Activated CD4-positive, alpha-beta memory T cell treated with anti-CD3 and anti-CD28 coated beads for 36 hours (primary cell): ENCODE data around the gene RNF214. TPM values are rescaled to one million over a fixed set of nuclear protein-coding genes. Genes with fewer than 3 reads are reported as not detected.

Source experiments
- CTCF ChIA-PET: fragments of 350-600 bp; sonication (Branson Sonifier 250); formaldehyde crosslinking; loops from one replicate; lab custom pipeline; 2021; ENCODE audit warnings: antibody characterized with exemption, inconsistent platforms; lab: Charles Lee
- POLR2A ChIA-PET: fragments of 350-600 bp; sonication (Branson Sonifier 250); formaldehyde crosslinking; loops from one replicate; lab custom pipeline; 2021; ENCODE audit warnings: antibody characterized with exemption; lab: Charles Lee
- DNase-seq: peaks from one replicate; pipeline ENCODE4 v3.0.0-alpha.2; 2020
- H3K27ac Mint-ChIP-seq: one replicate; pipeline ENCODE4 v1.8.0; 2021; ENCODE audit warnings: mixed read lengths
- H3K27me3 Mint-ChIP-seq: one replicate; pipeline ENCODE4 v1.8.0; 2021; ENCODE audit warnings: mixed read lengths
- H3K36me3 Mint-ChIP-seq: one replicate; pipeline ENCODE4 v1.8.0; 2021; ENCODE audit warnings: mixed read lengths
- H3K4me1 Mint-ChIP-seq: one replicate; pipeline ENCODE4 v1.8.0; 2021; ENCODE audit warnings: low read depth, mixed read lengths
- H3K4me3 Mint-ChIP-seq: one replicate; pipeline ENCODE4 v1.8.0; 2021; ENCODE audit warnings: mild to moderate bottlenecking, mixed read lengths
- H3K9me3 Mint-ChIP-seq: one replicate; pipeline ENCODE4 v1.8.0; 2021; ENCODE audit warnings: mixed read lengths
- intact Hi-C: fragments of 100-400 bp; cut with micrococcal nuclease; formaldehyde crosslinking; loops from one replicate; pipeline ENCODE4 v1.15.1; 2023
- total RNA-seq, 2 experiments: library from RNA; stranded (reverse); gene quantifications; one replicate each; pipeline ENCODE4 v1.2.3, GENCODE V29; 2021

Gene RNF214
- total RNA-seq, 2 experiments from 2014 or later, result 16.9 to 18.3 TPM

GRCh38 chr11:117279711-117280376 lies 47.4 kb downstream of the RNF214 start:
- H3K9me3 Mint-ChIP-seq, result no peaks in the 10 kb centered on the region
- H3K36me3 Mint-ChIP-seq, result peaks cover 27% of the 10 kb centered on the region
- ChIA-PET POLR2A (no interaction called here), CTCF (interaction anchor here (1.0 kb wide), 1 partner anchor 49 kb away, joined by 3 read pairs; no protein-coding TSS in a partner anchor)
- H3K27ac Mint-ChIP-seq, result peak overlapping the region; percentile 76
- peaks cover 46% of the 10 kb centered on the region for H3K4me1 Mint-ChIP-seq
- no peak for DNase-seq
- H3K27me3 Mint-ChIP-seq, result no peaks in the 10 kb centered on the region
- intact Hi-C loops, result no loop called here
- H3K4me3 Mint-ChIP-seq, result no peak overlapping the region

- peak overlapping the region; percentile 30 for H3K27ac Mint-ChIP-seq
- H3K9me3 Mint-ChIP-seq, result no peaks in the 10 kb centered on the region
- ChIA-PET CTCF (no interaction called here), POLR2A (no interaction called here)
- H3K27me3 Mint-ChIP-seq, result no peaks in the 10 kb centered on the region
- H3K4me3 Mint-ChIP-seq, result no peak overlapping the region
- H3K4me1 Mint-ChIP-seq, result peaks cover 35% of the 10 kb centered on the region
- peaks cover 33% of the 10 kb centered on the region for H3K36me3 Mint-ChIP-seq
- intact Hi-C loops, result no loop called here
- DNase-seq, result no peak
Observed at GRCh38 chr11:117281159-117281558, 48.7 kb downstream of the RNF214 start.

- CTCF ChIA-PET, result no interaction called here
- no peak overlapping the region for H3K27ac Mint-ChIP-seq
- no peaks in the 10 kb centered on the region for H3K9me3 Mint-ChIP-seq
- peaks cover 37% of the 10 kb centered on the region for H3K36me3 Mint-ChIP-seq
- no peak overlapping the region for H3K4me3 Mint-ChIP-seq
- H3K27me3 Mint-ChIP-seq, result no peaks in the 10 kb centered on the region
- peaks cover 35% of the 10 kb centered on the region for H3K4me1 Mint-ChIP-seq
- no peak for DNase-seq
- intact Hi-C loops, result no loop called here
- POLR2A ChIA-PET, result interaction anchor here (1.4 kb wide), 1 partner anchor 10 kb away, joined by 4 read pairs; no protein-coding TSS in a partner anchor
Observed at GRCh38 chr11:117281869-117282268, 49.4 kb downstream of the RNF214 start.

- ChIA-PET POLR2A (interaction anchor here (0.6 to 1.4 kb wide), 3 partner anchors 11 to 464 kb away, joined by 3 to 4 read pairs (median 3); no protein-coding TSS in a partner anchor), CTCF (interaction anchor here (0.6 kb wide), 1 partner anchor 551 kb away, joined by 4 read pairs; no protein-coding TSS in a partner anchor)
- Mint-ChIP-seq H3K36me3 (peaks cover 37% of the 10 kb centered on the region), H3K4me3 (no peak overlapping the region), H3K9me3 (no peaks in the 10 kb centered on the region), H3K27me3 (no peaks in the 10 kb centered on the region), H3K4me1 (peaks cover 36% of the 10 kb centered on the region), H3K27ac (no peak overlapping the region)
- intact Hi-C loops, result no loop called here
- no peak for DNase-seq
Observed at GRCh38 chr11:117282956-117283355, 50.5 kb downstream of the RNF214 start.

- no peaks in the 10 kb centered on the region for H3K27me3 Mint-ChIP-seq
- CTCF ChIA-PET, result no interaction called here
- POLR2A ChIA-PET, result no interaction called here
- peaks cover 31% of the 10 kb centered on the region for H3K4me1 Mint-ChIP-seq
- peaks cover 42% of the 10 kb centered on the region for H3K36me3 Mint-ChIP-seq
- no peak overlapping the region for H3K4me3 Mint-ChIP-seq
- DNase-seq, result no peak
- no peak overlapping the region for H3K27ac Mint-ChIP-seq
- no peaks in the 10 kb centered on the region for H3K9me3 Mint-ChIP-seq
- intact Hi-C loops, result no loop called here
Observed at GRCh38 chr11:117284053-117284452, 51.6 kb downstream of the RNF214 start.

GRCh38 chr11:117286588-117286987 lies 54.1 kb downstream of the RNF214 start:
- Mint-ChIP-seq H3K36me3 (peaks cover 31% of the 10 kb centered on the region), H3K4me3 (no peak overlapping the region), H3K9me3 (no peaks in the 10 kb centered on the region), H3K4me1 (peaks cover 11% of the 10 kb centered on the region), H3K27me3 (no peaks in the 10 kb centered on the region), H3K27ac (no peak overlapping the region)
- DNase-seq, result no peak
- ChIA-PET CTCF (no interaction called here), POLR2A (no interaction called here)
- intact Hi-C loops, result no loop called here

GRCh38 chr11:117287668-117288067 lies 55.2 kb downstream of the RNF214 start:
- CTCF ChIA-PET, result no interaction called here
- Mint-ChIP-seq H3K27ac (no peak overlapping the region), H3K27me3 (no peaks in the 10 kb centered on the region), H3K4me3 (no peak overlapping the region), H3K4me1 (peaks cover 3% of the 10 kb centered on the region), H3K36me3 (peaks cover 25% of the 10 kb centered on the region), H3K9me3 (no peaks in the 10 kb centered on the region)
- no peak for DNase-seq
- POLR2A ChIA-PET, result no interaction called here
- intact Hi-C loops, result no loop called here

GRCh38 chr11:117289795-117290194 lies 57.3 kb downstream of the RNF214 start:
- DNase-seq, result no peak
- Mint-ChIP-seq H3K27ac (no peak overlapping the region), H3K27me3 (no peaks in the 10 kb centered on the region), H3K36me3 (peaks cover 16% of the 10 kb centered on the region), H3K9me3 (no peaks in the 10 kb centered on the region), H3K4me1 (peaks cover 3% of the 10 kb centered on the region), H3K4me3 (no peak overlapping the region)
- CTCF ChIA-PET, result no interaction called here
- intact Hi-C loops, result no loop called here
- POLR2A ChIA-PET, result no interaction called here

- ChIA-PET POLR2A (no interaction called here), CTCF (no interaction called here)
- Mint-ChIP-seq H3K4me1 (peaks cover 3% of the 10 kb centered on the region), H3K9me3 (no peaks in the 10 kb centered on the region), H3K36me3 (peaks cover 10% of the 10 kb centered on the region), H3K27ac (no peak within 1 kb of the TSS), H3K27me3 (no peaks in the 10 kb centered on the region), H3K4me3 (no peak within 1 kb of the TSS)
- intact Hi-C loops, result no loop called here
- no peak for DNase-seq
Observed at GRCh38 chr11:117290809-117291396, 58.4 kb downstream of the RNF214 start, which contains the start of gene BACE1-AS. Gene BACE1-AS, plus strand, starts transcription at chr11:117291346.

GRCh38 chr11:117292616-117293015 lies 60.1 kb downstream of the RNF214 start:
- intact Hi-C loops, result no loop called here
- Mint-ChIP-seq H3K27me3 (no peaks in the 10 kb centered on the region), H3K36me3 (peaks cover 6% of the 10 kb centered on the region), H3K4me3 (no peak overlapping the region), H3K27ac (no peak overlapping the region), H3K9me3 (no peaks in the 10 kb centered on the region), H3K4me1 (no peaks in the 10 kb centered on the region)
- POLR2A ChIA-PET, result no interaction called here
- CTCF ChIA-PET, result no interaction called here
- no peak for DNase-seq

GRCh38 chr11:117295438-117296137 lies 63.1 kb downstream of the RNF214 start:
- CTCF ChIA-PET, result no interaction called here
- intact Hi-C loops, result no loop called here
- Mint-ChIP-seq H3K4me3 (no peak overlapping the region), H3K27me3 (no peaks in the 10 kb centered on the region), H3K27ac (no peak overlapping the region), H3K36me3 (peaks cover 1% of the 10 kb centered on the region), H3K9me3 (no peaks in the 10 kb centered on the region), H3K4me1 (peaks cover under 1% of the 10 kb centered on the region)
- POLR2A ChIA-PET, result no interaction called here
- no peak for DNase-seq

GRCh38 chr11:117296881-117297280 lies 64.4 kb downstream of the RNF214 start:
- Mint-ChIP-seq H3K27ac (no peak overlapping the region), H3K9me3 (no peaks in the 10 kb centered on the region), H3K27me3 (no peaks in the 10 kb centered on the region), H3K36me3 (peaks cover 1% of the 10 kb centered on the region), H3K4me3 (no peak overlapping the region), H3K4me1 (peaks cover 6% of the 10 kb centered on the region)
- no peak for DNase-seq
- POLR2A ChIA-PET, result no interaction called here
- intact Hi-C loops, result no loop called here
- CTCF ChIA-PET, result no interaction called here
